Progenitor cell of endocrine pancreas (in vitro differentiated cells): ENCODE data around the gene PSD. TPM values are rescaled to one million over a fixed set of nuclear protein-coding genes. Genes with fewer than 3 reads are reported as not detected.

Experiments
- DNase-seq: peaks from one replicate; pipeline ENCODE4 v3.0.0; 2021; ENCODE audit warnings: low spot score; ENCODE audit not compliant: unreplicated experiment
- H3K27ac Mint-ChIP-seq: 2 replicates; pipeline ENCODE4 v1.8.0; 2021; ENCODE audit warnings: mild to moderate bottlenecking, moderate library complexity, mixed read lengths
- H3K27me3 Mint-ChIP-seq: 2 replicates; pipeline ENCODE4 v1.8.0; 2021; ENCODE audit warnings: mixed read lengths
- H3K36me3 Mint-ChIP-seq: 2 replicates; pipeline ENCODE4 v1.8.0; 2022; ENCODE audit warnings: mixed read lengths; ENCODE audit not compliant: insufficient read depth
- H3K4me1 Mint-ChIP-seq: 2 replicates; pipeline ENCODE4 v1.8.0; 2021; ENCODE audit warnings: low read depth, mixed read lengths
- H3K4me3 Mint-ChIP-seq: 2 replicates; pipeline ENCODE4 v1.8.0; 2021; ENCODE audit warnings: low read depth, mild to moderate bottlenecking, moderate library complexity, mixed read lengths
- H3K9me3 Mint-ChIP-seq: 2 replicates; pipeline ENCODE4 v1.8.0; 2021; ENCODE audit warnings: low read depth, mixed read lengths
- total RNA-seq: library from RNA; stranded (reverse); gene quantifications from 2 replicates; pipeline ENCODE4 v1.2.1, GENCODE V29; 2021
- TF ChIP-seq, protein P1 (sequence below): fragments of 200-600 bp; sonication (generic); IDR thresholded peaks from one replicate; pipeline ENCODE4 v1.5.0; 2021; ENCODE audit warnings: antibody characterized with exemption, mild to moderate bottlenecking; ENCODE audit not compliant: unreplicated experiment

The PSD gene
- total RNA-seq, 1 donor from 2014 or later, result 8.9 TPM

DNA sequence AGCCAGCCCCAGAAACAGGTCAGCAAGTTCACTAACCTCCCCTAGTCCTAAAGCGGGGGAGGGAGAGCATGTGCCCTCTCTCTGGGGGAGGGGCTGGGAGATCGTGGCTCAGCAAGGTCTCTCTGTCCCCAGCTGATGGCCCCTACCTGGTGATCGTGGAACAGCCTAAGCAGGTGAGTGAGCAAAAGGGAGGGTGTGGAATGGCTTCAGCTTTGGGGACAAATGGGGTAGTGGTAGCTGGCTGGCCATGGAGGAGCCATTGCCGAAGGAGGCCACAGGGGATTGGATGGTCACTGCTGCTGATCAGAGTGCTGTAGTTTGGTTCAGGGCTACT, 22.3 kb downstream of the PSD start:
- Mint-ChIP-seq H3K27ac (peak overlapping the region; percentile 82), H3K4me3 (peak overlapping the region; percentile 72), H3K27me3 (peaks cover 17% of the 10 kb centered on the region), H3K9me3 (no peaks in the 10 kb centered on the region), H3K4me1 (peaks cover 10% of the 10 kb centered on the region), H3K36me3 (no peaks in the 10 kb centered on the region)
- DNase-seq, result no peak
- TF ChIP-seq, protein P1, sequence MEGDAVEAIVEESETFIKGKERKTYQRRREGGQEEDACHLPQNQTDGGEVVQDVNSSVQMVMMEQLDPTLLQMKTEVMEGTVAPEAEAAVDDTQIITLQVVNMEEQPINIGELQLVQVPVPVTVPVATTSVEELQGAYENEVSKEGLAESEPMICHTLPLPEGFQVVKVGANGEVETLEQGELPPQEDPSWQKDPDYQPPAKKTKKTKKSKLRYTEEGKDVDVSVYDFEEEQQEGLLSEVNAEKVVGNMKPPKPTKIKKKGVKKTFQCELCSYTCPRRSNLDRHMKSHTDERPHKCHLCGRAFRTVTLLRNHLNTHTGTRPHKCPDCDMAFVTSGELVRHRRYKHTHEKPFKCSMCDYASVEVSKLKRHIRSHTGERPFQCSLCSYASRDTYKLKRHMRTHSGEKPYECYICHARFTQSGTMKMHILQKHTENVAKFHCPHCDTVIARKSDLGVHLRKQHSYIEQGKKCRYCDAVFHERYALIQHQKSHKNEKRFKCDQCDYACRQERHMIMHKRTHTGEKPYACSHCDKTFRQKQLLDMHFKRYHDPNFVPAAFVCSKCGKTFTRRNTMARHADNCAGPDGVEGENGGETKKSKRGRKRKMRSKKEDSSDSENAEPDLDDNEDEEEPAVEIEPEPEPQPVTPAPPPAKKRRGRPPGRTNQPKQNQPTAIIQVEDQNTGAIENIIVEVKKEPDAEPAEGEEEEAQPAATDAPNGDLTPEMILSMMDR, result no peak

DNA sequence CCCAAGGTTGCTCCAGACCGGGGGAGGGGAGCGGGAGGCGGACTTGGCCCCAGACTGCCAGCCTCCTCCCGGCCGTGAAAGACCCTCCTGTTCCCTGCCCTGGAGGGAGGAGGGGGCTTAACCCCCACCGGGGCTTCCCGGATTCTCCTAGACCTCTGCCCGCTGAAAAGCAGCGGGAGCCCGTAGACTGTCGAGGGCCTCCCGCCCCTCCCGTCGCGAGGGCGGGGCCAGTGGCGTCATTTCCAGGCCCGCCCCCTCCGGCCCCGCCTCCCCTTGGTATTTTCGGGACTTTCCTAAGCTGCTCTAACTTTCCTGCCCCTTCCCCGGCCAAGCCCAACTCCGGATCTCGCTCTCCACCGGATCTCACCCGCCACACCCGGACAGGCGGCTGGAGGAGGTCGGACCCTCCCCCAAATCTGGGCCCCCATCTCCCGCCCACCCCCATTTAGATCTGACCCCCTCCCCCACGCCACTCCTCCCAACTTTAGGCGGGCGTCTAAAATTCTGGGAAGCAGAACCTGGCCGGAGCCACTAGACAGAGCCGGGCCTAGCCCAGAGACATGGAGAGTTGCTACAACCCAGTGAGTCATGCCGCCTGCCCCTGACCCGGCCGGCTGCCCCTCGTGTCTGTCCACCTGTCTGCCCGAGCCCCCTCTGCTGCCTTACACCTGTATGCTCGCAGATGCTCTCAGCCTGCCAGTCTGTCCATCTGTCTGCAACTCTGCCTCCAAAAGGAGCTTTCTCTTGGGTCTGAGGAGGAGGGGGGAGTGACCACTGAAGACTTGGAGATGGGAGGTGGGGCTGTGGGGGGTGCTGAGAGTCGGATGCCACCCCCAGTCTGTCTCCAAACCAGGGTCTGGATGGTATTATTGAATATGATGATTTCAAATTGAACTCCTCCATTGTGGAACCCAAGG, 22.9 kb downstream of the PSD start, which contains the start of gene NFKB2:
Gene NFKB2, plus strand, starts transcription at position 306 of the 917 bp plus-strand sequence. Its CDS starts 255 bp downstream, at position 561.
- Mint-ChIP-seq H3K36me3 (no peaks in the 10 kb centered on the region), H3K4me1 (peaks cover 10% of the 10 kb centered on the region), H3K4me3 (peak within 1 kb of the TSS; percentile 72), H3K9me3 (no peaks in the 10 kb centered on the region), H3K27ac (peak within 1 kb of the TSS; percentile 82), H3K27me3 (peaks cover 22% of the 10 kb centered on the region)
- TF ChIP-seq, protein P1, result no peak
- peak; percentile 79 for DNase-seq

DNA sequence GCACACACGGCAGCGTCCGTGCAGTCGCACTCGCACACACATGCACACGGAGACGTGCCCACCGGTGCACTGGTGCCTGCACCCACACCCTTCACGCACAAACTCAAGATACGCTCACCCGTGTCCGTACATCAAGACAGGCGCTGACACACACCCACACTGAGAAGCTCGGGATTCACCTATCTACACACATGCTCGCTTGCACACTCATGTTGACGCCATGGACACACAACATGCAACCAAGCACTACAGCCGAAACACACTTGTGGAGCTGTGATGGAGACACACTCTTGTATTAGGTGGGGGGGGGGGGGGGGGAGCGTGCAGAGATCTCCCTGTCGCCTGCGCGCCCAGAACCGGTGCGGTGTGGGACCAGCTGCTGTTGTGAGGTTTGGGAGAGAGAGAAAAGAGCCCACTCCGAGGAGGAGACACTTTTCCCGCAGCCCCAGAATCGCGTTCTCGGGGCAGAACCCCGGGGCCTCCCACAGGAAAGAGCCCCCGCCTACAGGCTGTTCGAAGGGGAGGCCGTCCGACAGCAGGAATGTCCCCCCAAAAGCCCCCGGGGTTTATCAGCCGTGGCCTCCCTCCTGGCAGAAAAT, 23.7 kb downstream of the PSD start:
- DNase-seq, result no peak
- H3K27me3 Mint-ChIP-seq, result peaks cover 28% of the 10 kb centered on the region
- no peaks in the 10 kb centered on the region for H3K36me3 Mint-ChIP-seq
- peak overlapping the region; percentile 72 for H3K4me3 Mint-ChIP-seq
- TF ChIP-seq, protein P1, result no peak
- H3K9me3 Mint-ChIP-seq, result no peaks in the 10 kb centered on the region
- H3K4me1 Mint-ChIP-seq, result peaks cover 12% of the 10 kb centered on the region
- H3K27ac Mint-ChIP-seq, result peak overlapping the region; percentile 65

DNA sequence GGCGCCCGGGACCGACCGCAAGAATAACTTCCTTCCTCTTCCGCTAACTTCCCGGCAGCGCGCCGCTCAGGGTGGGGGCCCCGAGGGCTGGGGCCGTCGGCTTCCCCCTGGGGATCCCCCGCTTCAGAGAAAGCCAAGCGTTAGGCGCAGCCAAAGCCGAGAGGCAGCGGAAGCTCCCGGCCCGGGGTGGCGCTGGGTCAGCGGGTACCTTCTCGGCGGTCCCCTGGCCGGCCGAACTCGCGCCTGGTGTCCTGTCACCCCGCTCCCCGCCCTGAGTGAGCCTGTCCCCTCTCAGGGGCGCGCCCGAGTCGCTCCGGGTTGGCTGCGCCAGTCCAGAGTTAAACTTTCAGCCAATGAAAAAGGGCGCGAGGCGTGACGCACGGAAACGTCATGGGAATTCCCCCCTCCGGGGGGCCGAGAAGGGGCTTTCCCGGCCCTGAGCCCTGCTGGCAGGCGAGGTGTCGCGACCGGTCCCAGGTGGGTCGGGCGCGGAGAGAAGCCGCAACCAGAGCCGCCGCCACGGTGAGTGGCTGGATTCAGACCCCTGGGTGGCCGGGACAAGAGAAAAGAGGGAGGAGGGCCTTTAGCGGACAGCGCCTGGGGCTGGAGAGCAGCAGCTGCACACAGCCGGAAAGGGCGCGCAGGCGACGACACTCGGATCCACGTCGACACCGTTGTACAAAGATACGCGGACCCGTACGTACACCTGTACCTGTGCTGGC, 24.3 kb downstream of the PSD start:
- no peaks in the 10 kb centered on the region for H3K9me3 Mint-ChIP-seq
- no peaks in the 10 kb centered on the region for H3K36me3 Mint-ChIP-seq
- peak overlapping the region; percentile 65 for H3K27ac Mint-ChIP-seq
- peak overlapping the region; percentile 72 for H3K4me3 Mint-ChIP-seq
- H3K4me1 Mint-ChIP-seq, result peaks cover 13% of the 10 kb centered on the region
- TF ChIP-seq, protein P1, result peak; percentile 97
- peak; percentile 81 for DNase-seq
- peaks cover 31% of the 10 kb centered on the region for H3K27me3 Mint-ChIP-seq
